ENCODE results near the gene PYGO2.
"Not testable (repeated sequence)": the region's sequence is repeated elsewhere in the genome, so short reads cannot be mapped to it uniquely, and the experiment has no call there.

The PYGO2 gene

GRCh38 chr1:154977762-154978161 lies 16.2 kb upstream of the PYGO2 start:
- DNase-seq = not testable (repeated sequence)

- no peak for DNase-seq
Observed at GRCh38 chr1:154975409-154976059, 14.0 kb upstream of the PYGO2 start.

GRCh38 chr1:154974808-154975408 lies 13.3 kb upstream of the PYGO2 start:
- peak; percentile 96 for DNase-seq

GRCh38 chr1:154974102-154974807 lies 12.7 kb upstream of the PYGO2 start, which contains the start of gene CKS1B:
CKS1B (plus strand) TSS chr1:154974681; CDS start chr1:154974746, 65 bp downstream.
- DNase-seq = peak; percentile 99

- peak; percentile 97 for DNase-seq
Observed at GRCh38 chr1:154973344-154974101, 11.9 kb upstream of the PYGO2 start.

GRCh38 chr1:154972517-154973343 lies 11.1 kb upstream of the PYGO2 start:
- DNase-seq = peak; percentile 75

GRCh38 chr1:154972213-154972516 lies 10.6 kb upstream of the PYGO2 start:
- DNase-seq = no peak

- no peak for DNase-seq
Observed at GRCh38 chr1:154971341-154971998, 9.9 kb upstream of the PYGO2 start.

GRCh38 chr1:154970631-154971340 lies 9.2 kb upstream of the PYGO2 start, which contains the start of gene SHC1:
SHC1 (minus strand) TSS chr1:154970747; CDS start chr1:154970526, 221 bp downstream.
- peak; percentile 78 for DNase-seq

- no peak for DNase-seq
Observed at GRCh38 chr1:154969860-154970452, 8.4 kb upstream of the PYGO2 start.

- no peak for DNase-seq
Observed at GRCh38 chr1:154969246-154969645, 7.7 kb upstream of the PYGO2 start.

GRCh38 chr1:154968731-154969130 lies 7.1 kb upstream of the PYGO2 start:
- peak; percentile 80 for DNase-seq

- DNase-seq = no peak
Observed at GRCh38 chr1:154967331-154967950, 5.9 kb upstream of the PYGO2 start.

GRCh38 chr1:154966111-154966510 lies 4.5 kb upstream of the PYGO2 start:
- DNase-seq = no peak

- DNase-seq = no peak
Observed at GRCh38 chr1:154964359-154964758, 2.8 kb upstream of the PYGO2 start.

- no peak for DNase-seq
Observed at GRCh38 chr1:154963643-154964042, 2.1 kb upstream of the PYGO2 start.

GRCh38 chr1:154962795-154963330 lies 1.3 kb upstream of the PYGO2 start:
- no peak for DNase-seq

GRCh38 chr1:154962156-154962749 lies 671 bp upstream of the PYGO2 start:
- DNase-seq = peak; percentile 36

- no peak for DNase-seq
Observed at GRCh38 chr1:154960446-154961136, 991 bp downstream of the PYGO2 start.
